ENCODE measurements around the gene APOM.

Gene APOM

DNA sequence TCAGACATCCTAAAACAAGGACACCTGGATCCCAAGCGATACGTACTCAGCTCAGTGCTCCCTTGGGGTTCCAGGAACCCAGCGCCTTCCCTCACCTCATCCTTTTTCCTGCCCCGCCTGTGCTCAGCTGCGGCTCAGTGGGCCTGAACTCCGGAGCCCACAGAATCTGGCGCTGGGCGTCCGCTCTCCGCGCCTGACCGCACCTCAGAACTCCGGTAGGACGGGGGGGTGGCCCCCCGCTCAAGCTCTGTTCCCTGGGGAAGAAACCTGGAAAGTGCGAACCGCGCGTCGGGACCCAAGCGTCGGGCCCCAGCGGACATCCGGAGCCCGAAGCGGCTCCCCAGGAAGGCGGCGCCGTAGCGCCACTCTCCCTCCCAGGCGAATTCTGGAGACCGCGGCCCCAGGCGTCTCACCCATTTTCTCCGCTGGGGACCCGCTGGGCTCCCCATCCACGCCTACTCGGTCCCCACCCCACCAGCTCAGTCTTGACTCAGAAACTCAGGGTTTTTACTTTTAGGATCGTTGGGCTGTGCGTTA, 25.5 kb downstream of the APOM start:
- DNase-seq = peak; percentile 68

DNA sequence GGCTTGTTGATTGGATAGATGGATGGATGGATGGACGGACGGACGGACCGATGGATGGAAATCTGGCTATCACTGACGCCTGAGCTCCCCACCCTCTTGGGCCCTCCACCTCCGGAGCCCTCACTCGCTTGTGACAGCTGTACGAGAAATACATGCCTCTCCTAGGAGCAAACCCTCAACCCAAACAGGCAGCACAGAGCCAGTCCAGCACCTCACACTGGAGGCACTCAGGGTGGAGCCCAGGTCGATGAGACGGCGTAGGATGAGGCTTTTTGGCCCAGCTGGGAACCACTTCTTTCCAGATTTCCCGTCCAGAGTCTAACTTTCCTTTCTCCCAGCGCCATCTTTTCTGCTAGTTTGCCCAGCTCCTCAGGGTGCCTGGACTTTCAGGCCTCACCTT, 27.9 kb downstream of the APOM start:
- DNase-seq = no peak

DNA sequence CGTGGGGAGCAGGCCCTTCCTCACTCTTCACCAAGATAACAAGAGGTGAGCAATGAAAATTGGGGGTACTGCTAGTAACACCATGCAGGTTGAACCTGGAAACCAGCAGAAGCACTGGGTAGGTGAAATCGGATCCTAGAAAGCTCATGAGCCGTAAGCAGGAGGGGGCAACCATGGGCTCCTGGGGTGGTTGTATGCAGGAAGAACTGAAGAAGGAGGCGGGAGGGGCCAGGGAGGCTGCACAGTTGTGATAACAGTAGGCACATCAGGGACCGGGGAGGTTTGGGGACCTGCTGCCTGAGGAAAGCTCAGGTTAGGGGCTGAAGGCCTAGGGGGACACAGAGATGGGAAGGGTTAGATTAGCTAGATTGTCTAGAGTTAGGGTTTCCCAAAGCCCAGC, 30.8 kb downstream of the APOM start:
- DNase-seq = no peak

DNA sequence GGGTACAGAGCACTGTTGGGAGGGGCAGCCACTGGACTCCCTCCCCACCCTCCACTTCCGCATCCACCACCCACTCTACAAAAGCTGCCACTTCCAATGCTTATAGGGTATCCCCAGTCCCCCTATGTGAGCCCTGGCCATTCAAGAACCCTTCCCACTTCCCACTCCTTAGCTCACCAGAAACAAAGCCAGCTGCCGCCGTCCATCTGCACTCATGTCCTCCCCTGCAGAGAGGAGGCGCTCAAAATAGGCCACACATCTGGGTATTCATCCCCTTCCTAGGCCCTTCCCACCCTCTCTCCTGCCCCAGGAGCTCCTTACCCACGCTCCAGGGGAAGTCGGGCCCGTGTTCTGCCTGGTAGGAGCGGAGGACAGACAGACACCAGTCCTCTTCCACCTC, 31.6 kb downstream of the APOM start:
- no peak for DNase-seq

DNA sequence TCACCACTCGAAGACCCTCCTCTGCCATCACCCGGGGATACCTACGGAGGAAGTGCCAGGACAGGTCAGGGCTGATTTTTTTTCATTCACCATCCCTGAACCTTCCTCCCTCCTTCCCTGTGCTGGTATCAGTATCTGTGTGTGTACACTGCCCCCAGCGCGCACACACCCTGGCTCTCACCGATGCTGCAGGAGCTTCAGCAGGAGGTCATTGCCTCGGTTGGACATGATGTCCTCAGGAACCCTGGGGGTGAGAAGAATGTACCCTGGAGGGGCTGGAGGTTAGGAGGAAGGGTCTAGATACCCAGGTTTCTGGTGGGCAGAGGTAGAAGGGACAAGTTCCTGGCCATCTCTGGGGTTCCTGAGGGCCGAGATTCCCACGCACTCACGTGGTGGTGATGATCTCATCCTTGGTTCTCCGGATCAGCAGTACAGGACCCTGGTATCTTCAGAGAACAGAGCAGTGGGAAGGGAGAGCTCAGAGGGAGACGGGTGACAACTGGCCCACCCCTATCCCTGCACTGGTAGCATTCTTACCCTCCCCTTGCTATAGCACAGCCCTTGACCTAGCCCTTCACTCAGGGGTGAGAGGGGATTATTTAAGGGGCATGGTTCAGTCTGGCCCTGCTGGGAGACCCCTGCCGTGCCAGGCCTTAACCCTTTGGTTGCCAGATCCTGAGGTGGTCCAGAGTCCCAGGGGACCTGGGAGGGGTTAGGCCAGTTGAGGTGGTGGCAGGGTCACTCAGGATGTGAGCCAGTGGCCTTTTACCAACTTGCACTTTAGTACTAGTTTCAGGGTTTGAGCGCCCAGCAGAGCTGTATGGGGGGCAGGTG, 32.4 kb downstream of the APOM start:
- DNase-seq = no peak

DNA sequence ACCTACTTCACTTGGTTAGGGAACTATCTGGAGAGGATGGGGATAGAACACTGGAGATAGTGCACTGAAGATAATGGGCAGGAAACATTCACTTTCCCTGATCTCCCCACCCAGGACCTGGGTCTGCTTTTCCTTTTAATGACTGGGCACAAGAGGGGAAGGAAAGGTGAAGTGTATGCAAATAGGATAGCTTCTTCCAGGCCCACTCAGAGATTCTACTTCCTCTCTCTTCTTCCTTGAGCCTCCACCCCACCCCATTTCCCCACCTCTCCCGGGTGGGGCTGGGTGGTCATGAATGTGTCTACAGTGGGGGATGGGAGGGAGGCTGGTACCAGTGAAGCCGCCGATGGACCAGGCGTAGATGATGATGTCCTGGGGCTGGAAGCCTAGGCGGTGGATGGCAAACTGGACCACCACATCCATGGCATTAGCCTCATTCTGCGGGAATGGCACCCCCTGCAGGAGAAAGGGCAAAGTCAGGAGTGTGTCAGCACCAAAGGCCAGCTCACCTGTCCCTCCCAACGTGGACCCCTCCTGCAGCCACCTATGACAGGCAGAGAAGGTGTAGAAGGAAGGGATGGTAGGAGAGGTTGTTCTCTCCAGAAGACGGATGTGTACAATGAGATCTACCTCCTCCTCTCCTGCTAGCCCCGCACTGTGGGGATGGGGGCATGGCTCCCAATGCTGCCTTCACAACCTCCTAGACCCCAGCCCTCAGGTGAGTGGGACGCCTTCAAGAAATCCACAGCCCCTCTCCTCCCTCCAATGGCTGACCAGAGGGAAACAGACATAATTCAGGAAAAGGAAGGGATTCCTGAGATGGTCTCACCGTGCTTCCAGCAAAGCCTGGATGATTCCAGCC, 33.8 kb downstream of the APOM start:
- DNase-seq = no peak

DNA sequence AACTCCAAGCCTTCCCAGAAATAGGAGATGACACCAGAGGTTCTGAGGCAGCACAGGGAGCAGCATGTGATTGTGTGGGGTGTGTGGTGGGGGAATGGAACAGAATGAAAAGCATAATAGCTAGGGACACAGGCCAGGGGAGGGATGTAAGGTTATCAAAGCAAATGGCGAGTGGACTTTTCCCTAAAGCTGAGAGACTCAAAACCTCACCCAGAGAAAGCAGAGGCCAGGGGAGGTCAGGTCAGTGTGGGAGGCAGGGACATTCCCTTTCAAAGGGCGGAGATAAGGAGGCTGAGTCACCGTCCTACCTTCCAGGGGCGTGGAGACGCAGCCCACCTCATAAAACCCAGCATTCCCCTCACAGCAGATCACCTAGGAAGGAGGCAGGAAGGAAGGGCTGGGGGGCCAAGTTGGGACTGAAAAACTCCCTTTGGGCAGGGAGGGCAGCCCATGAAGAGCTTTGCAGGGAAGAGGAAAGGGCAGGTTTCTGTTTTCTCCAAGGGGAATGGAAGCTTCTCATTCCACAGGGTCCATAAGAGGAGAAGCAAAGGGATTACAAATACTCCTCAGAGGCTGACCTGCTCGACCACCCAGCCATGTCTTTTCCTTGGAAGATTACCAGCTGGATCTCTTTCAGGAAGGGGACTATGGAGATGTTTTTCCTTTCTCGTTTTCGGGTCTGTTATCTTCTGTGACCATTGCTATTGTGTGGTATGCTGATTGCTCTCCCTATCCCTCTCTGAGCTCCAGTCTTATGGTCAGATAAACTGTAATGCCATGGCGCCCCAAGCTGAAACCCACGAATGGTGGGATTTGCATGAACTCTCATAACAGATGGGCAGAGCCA, 34.8 kb downstream of the APOM start:
- DNase-seq = no peak

DNA sequence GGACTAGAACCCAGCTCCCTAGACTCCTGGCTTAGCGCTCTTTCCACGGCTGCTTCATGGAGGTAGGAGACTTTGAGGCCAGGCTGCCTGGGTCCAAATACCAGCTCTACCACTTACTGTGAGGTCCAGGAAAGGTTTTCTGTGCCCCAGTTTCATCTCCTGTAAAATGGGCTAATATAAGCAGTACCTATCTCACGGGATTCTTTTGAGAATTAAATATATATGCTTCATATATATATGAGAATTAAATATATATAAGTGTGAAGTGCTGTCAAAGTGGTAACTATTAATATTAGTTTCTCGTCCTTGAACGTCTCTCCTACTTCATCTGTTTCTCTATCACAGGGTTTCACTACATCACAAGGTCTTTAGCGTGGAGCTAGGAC, 35.4 kb downstream of the APOM start:
- DNase-seq = no peak

DNA sequence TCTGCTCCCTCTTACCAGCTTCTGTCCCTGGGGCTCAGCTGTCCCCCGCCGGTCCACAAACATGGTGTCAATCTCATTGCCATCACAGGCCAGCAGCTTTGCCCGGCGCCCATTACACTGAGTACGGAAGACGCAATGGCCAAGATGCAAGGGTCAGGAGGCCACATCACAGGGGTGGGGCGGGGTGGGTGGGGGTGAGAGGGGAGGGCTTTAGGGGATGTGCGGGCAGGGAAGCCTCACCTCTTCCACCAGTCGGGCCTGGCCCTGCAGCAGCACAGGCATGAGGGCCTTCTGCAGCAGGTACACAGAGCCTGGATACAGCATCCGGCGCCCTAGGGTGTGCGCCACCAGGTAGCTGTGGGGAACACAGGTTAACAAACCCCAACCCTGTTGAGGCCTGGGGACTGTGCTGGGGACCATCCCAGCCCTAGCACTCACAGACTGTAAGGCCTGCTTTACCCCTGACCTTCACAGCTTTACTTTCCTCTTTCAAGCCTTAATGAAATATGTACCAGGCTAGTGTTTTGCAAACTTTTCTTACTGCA, 35.9 kb downstream of the APOM start:
- DNase-seq = no peak

DNA sequence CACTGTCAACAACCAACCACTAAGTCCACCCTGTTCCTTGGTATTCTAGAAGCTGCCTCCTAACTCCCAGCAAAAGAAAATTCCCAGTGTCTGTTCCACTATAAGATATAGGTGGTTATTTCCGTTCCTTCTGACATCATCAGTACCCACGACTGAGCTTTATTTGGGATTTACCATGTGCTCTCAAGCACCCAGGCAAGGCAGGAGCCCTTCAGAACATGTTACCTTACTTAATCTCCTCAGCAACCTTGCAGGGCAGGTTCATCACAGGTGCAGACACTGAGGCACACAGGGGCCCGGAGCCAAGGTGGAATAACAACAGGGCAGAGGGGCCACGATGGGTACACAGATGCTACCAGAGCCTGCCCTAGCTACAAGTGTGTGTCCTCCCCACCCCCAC, 36.7 kb downstream of the APOM start:
- no peak for DNase-seq

DNA sequence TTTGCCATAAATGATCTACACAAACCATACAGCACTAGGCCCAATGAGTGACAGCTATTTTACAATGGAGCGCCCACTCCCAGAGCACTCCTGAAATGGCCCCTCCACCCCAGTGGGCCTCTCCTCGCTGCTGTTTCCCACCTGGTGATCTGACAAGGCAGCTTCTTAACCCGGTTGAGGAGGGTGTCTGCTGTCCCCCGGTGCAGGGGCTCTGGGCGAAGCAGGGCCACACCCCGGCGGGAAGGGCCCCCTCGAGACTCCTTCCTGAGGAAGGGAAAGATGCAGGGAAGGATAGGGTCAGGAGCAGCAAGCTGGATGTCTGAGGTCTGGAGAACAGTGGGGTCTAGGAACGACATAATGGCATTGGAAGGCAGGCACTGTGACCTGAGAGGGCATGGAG, 37.2 kb downstream of the APOM start:
- no peak for DNase-seq

DNA sequence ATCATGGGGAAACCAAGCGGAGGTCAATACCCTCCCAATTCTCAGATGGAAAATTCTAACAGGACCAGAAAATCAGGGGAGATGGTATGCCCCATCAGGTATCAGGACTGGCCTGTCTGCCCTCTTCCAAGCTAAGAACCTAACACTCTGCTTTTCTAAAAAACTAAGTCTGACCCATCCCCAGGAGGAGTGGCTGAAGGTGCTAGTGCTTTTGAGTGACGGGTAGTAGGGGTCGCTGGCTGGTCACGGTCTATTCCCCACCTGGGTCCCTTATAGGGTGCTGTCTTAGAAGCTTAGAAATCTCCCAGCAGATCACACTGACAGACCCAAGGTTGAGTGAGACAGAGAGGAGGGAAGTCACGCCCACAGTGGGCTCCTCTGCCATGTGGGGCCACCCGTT, 37.8 kb downstream of the APOM start:
- no peak for DNase-seq

DNA sequence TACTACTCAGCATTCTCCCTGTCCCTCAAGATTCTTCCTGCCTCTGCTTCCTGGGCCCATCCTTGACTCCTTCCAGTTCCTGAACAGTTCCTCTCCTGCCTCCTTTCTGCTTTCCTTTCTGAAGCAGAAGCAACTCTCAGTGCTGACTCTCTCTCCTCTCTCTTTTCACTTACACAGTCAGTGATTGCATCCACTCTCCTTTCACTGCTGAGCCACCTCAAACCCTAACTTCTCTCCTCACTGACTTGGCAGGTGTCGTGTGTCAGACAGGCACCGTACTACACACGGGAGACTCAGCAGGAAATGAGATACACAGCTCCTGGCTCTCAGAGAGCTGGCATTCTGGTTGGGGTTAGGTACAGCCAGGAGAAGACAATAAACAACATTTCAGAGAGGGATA, 41.9 kb downstream of the APOM start:
- DNase-seq = no peak

DNA sequence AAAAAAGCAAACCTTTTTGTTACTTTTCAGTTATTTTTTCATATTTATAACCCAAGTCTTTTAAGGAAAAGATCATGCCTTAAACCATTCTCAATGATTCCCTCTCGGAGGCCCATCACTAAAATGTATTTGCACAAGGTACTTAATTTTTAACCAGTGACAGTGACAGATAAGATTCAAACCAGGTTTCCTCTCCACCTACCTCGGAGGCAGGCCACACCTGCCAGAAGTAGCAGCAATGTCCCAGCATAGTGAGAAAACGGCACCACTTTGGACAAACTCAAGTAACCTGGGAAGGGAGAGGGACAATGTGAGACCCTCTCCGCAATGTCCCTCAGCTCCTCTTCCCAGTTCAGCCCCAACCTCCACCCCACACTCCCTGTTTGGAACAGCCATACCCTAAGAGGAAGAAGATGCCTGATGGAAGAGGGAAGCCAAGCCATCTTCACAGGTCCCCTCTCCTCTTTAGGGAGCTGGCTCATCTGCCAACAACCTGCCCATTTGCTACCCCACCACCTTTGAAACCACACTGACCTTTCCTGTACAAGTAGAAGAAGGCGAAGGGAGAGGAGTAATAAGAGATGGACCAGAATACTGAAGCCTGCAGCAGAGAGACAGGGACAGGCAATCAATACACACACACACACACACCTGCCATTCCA, 45.2 kb downstream of the APOM start:
- no peak for DNase-seq

DNA sequence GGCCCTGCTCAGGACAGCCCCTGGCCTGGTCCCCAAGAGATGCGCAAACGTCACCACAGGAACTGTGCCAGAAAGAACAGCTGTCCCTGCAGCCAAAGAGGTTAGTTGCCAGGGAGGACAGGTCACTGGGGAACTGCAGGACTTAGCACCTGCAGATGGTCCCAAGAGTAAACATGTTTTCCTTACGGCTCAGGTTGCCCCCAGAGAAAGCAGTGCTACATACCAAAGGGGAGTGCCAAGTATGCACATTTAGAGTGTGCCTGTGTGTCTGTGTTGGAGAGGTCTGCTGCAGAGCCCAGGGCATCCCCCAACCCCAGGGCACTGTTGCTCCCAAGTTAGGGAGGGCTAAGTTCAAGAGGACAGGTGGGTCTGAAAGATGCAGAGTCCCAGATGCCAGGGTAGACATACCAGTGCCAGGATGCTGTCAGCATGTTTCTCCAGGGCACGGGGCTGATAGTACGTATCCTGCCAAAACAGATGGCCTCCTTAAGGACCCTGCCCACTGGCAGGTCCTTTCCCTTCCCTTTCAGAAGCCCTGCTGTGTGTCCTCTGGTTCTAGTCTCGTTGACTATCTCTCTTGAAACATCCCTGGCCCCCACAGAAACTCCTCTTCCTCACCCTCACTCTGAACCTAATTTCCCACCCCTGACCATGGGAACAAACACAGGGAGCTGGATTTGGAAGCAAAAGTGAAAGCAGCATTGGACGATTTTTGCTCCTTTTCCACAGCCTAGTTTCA, 46.1 kb downstream of the APOM start:
- peak; percentile 54 for DNase-seq

DNA sequence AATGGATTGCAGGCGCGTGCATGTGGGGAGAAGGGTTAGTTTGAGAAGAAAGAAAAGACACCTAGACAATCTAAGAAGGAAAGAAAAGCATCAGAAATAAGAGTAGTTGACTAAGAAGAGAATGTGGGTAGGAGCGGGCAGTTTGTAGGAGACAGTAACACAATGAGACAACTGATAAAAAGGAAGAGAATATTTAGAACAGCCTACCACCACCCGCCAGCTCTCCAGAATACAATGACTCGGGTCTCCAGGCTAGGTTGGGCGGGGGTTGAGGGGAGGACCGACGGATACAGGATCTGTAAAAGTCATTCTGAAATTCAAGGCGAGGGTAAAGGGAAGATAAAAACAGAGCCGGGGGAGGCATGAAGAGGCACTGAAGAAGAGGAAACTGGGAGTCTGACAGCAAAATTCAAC, 46.7 kb downstream of the APOM start:
- DNase-seq = no peak

DNA sequence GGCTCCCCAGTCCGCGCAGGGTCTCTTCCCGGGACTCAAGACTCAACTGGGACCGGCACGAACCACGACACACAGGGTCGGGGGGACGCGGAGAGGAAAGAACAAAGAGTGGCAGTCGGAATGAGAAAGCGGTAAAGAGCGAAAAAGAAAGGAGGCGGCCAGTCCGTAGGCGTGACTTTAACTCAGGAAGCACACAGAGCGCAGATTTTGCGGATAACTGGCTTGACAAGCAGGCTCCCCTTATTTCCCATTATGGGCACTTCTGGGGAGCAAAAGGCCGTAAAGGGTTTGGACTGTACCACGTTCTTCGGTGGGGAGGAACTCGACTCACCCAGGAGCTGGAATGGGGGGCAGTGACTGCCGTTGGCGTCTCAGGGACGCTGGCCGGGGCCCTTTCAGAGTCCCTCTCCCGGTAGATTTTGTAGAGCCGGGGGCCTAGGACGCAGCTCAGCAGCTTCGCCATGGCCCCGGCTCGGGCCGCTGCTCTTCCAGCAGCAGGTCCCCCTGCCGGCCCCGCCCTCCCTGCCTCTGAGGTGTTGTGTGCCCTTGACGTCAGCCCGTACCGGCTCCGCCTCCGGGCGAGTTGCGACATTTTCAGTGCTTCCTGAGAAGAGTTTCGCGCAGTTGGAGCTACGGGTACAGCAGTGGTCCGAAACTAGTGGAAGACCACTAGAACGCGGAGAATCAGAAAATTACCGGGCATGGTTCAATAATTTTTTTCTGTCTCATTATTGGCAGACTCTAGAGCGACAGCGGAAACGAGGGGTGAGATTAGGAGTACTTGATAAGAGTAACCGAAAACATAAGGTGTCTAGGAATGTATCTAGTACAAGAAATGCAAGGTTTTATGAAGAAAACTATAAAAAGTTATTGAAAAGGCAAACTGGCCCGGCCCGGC, 47.4 kb downstream of the APOM start, which contains the start of gene ABHD16A:
TSS of gene ABHD16A (minus strand) at position 506 of the 898 bp plus-strand sequence. CDS start at position 463, 43 bp downstream.
- peak; percentile 98 for DNase-seq

DNA sequence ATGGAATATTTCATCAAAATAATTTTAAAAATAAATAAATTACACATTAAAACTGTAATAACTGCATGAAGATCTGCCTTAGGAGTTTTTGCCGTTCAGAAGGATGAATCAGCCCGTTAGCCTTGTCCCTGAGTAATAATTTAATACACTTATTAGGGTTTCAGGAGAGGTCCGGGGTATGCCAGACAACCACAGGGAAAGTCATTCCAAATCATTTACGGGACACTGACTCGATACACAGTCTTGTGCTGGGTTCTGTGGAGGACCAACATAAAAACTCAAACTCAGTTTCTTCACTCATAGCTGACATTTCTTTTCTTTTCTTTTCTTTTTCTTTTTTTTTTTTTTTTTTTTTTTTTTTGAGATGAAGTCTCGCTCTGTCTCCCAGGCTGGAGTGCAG, 50.2 kb downstream of the APOM start:
- no peak for DNase-seq

DNA sequence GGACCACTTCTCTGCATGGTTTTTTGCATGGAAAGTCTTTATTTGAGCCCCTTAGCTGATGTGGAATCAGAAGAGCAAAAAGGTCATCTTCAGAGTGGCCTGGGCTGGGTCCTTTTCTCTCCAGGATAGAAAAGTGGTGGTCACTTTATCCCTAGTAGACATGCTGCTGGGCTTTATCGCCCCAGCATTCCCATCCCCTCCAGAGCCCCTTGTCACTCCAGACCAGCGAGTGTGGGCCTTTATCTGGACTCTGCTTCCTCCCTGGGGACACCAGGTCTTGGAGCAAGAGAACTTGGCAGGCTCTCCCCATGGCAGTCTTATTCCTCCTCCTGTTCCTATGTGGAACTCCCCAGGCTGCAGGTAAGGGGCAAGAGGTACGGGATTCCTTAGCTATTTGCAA, 50.9 kb downstream of the APOM start, which contains the start of gene LY6G6F:
TSS of gene LY6G6F (plus strand) at position 268 of the 400 bp plus-strand sequence. CDS start at position 309, 41 bp downstream.
- no peak for DNase-seq

DNA sequence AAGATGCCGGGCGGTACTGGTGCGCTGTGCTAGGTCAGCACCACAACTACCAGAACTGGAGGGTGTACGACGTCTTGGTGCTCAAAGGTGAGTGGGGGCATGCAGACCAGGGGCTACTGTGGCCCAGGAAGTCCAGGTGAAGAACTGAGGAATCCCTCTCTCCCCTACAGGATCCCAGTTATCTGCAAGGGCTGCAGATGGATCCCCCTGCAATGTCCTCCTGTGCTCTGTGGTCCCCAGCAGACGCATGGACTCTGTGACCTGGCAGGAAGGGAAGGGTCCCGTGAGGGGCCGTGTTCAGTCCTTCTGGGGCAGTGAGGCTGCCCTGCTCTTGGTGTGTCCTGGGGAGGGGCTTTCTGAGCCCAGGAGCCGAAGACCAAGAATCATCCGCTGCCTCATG, 52.0 kb downstream of the APOM start:
- no peak for DNase-seq

Measured in RPMI8226 (cell line).